H1 (cell line): ENCODE results near the gene C2orf74. TPM values are rescaled to one million over a fixed set of nuclear protein-coding genes. Genes with fewer than 3 reads are reported as not detected.

Experiments used
- BCL11A ChIP-seq, 2 experiments: IDR thresholded peaks; one replicate each; pipeline ENCODE4 v1.6.1; 2011; ENCODE audit warnings: low read depth in 2 of 2, low read length in 2 of 2, mild to moderate bottlenecking in 2 of 2
- GABPA ChIP-seq: IDR thresholded peaks from 2 replicates; pipeline ENCODE4 v1.6.1; 2011; ENCODE audit warnings: mild to moderate bottlenecking, low read length, moderate library complexity, borderline replicate concordance; ENCODE audit not compliant: insufficient read depth
- PHF8 ChIP-seq: fragments of 200-600 bp; sonication (generic); conservative IDR thresholded peaks from 2 replicates; pipeline ENCODE4 v1.7.1; 2012; ENCODE audit warnings: low read depth, mild to moderate bottlenecking, inconsistent platforms, low read length, moderate library complexity
- polyA plus RNA-seq, 7 experiments: library from polyadenylated mRNA; depleted of rRNA in 3 of 7; stranded (reverse) in 5 of 7; unstranded in 2 of 7; fragments of >200 nt in 5 of 7; fragments of 200-250 nt in 2 of 7; gene quantifications; 1 replicate in 5 of 7; 2 replicates in 1 of 7; 4 replicates in 1 of 7; pipeline versions ENCODE4 v1.2.1 to v1.2.3, GENCODE V29; 2011 to 2013; ENCODE audit warnings: missing spikeins in 2 of 7, mixed read lengths in 2 of 7
- total RNA-seq: library from RNA; stranded (reverse); fragmentation: NEBNext Ultra II Directional; extraction: Animal tissue kit (Norgen Biotek cat#: 25700); gene quantifications from 2 replicates; pipeline ENCODE4 v1.2.1, GENCODE V29; 2021

Gene C2orf74
- total and polyA plus RNA-seq, 2 of the 8 experiments (the other 6 are each of a cell fraction or from before 2014, with no cell fraction given) = 2.6 to 9.3 TPM

DNA sequence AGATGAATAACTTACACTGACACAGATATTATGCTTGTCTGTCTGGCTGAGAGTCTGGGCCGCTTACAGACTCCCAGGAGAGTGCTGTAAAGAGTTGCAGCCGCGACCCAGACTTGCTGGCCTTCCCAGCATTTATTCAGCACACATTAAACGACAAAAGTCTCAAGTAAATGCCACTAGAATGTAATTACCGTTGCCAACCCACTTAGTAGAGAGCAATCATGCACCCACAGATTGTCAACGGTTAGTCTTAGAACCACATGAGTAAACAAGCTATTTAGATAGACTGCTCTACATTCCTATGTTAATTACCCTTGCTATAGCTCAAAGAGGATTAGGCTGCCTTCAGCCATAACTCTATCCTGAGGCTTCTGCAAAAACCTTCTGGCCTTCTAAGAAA lies 47.8 kb upstream of the C2orf74 start (continued):
- TF ChIP-seq PHF8 = no peak
- no peak for TF ChIP-seq GABPA
- TF ChIP-seq BCL11A (IDR thresholded peaks at IDR 0.05; ENCODE audit: low read depth in 2 of 2, low read length in 2 of 2) = no peak
